SIG-M5 (cell line): Measurements from ENCODE around the gene ADCY3.
"Not testable (repeated sequence)": the region's sequence is repeated elsewhere in the genome, so short reads cannot be mapped to it uniquely, and the experiment has no call there.

Experiments used
- DNase-seq: peaks from one replicate; lab custom pipeline; 2025; lab: John Stamatoyannopoulos, UW

ADCY3 gene

GRCh38 chr2:24809316-24810007, 110.6 kb downstream of the ADCY3 start:
- DNase-seq: no peak

- DNase-seq: no peak
Observed at GRCh38 chr2:24806661-24807036, 113.4 kb downstream of the ADCY3 start.

- DNase-seq: not testable (repeated sequence)
Observed at GRCh38 chr2:24805811-24806660, 114.0 kb downstream of the ADCY3 start.

GRCh38 chr2:24800487-24800886, 119.5 kb downstream of the ADCY3 start:
- not testable (repeated sequence) for DNase-seq

- no peak for DNase-seq
Observed at GRCh38 chr2:24797644-24798043, 122.4 kb downstream of the ADCY3 start.

GRCh38 chr2:24793761-24794435, 126.1 kb downstream of the ADCY3 start:
- DNase-seq: no peak

GRCh38 chr2:24792874-24793760, 126.9 kb downstream of the ADCY3 start, which contains the start of the genes CENPO and PTRHD1:
Gene CENPO (plus strand): TSS chr2:24793425. CDS start chr2:24793920, 495 bp downstream.
Gene PTRHD1 (minus strand): TSS chr2:24793391. CDS start chr2:24793377, 14 bp downstream.
- peak; percentile 84 for DNase-seq

- DNase-seq: no peak
Observed at GRCh38 chr2:24792542-24792873, 127.5 kb downstream of the ADCY3 start.

- DNase-seq: no peak
Observed at GRCh38 chr2:24791452-24791851, 128.6 kb downstream of the ADCY3 start.

GRCh38 chr2:24788816-24789215, 131.2 kb downstream of the ADCY3 start:
- DNase-seq: no peak

GRCh38 chr2:24787532-24787931, 132.5 kb downstream of the ADCY3 start:
- DNase-seq: no peak

- peak; percentile 18 for DNase-seq
Observed at GRCh38 chr2:24785671-24786321, 134.2 kb downstream of the ADCY3 start.

- DNase-seq: no peak
Observed at GRCh38 chr2:24783641-24784040, 136.4 kb downstream of the ADCY3 start.

GRCh38 chr2:24779116-24779515, 140.9 kb downstream of the ADCY3 start:
- DNase-seq: no peak

- no peak for DNase-seq
Observed at GRCh38 chr2:24774373-24774772, 145.7 kb downstream of the ADCY3 start.

- DNase-seq: no peak
Observed at GRCh38 chr2:24771764-24772586, 148.1 kb downstream of the ADCY3 start.

GRCh38 chr2:24771061-24771460, 149.0 kb downstream of the ADCY3 start:
- DNase-seq: no peak
